Kidney capillary endothelial cell (primary cell): ENCODE results near the gene LEFTY1.
A peak's percentile ranks its signal among the peaks of the same experiment; 100 is the strongest.

Experiments used
- DNase-seq: peaks from one replicate; pipeline ENCODE4 v3.0.0-alpha.2; 2018; ENCODE audit warnings: low spot score

Gene LEFTY1

GRCh38 chr1:225871359-225872074 is 17.4 kb downstream of the LEFTY1 start:
- no peak for DNase-seq

- DNase-seq: no peak
Measured at GRCh38 chr1:225870911-225871310, 18.0 kb downstream of the LEFTY1 start.

- no peak for DNase-seq
Measured at GRCh38 chr1:225868631-225869330, 20.2 kb downstream of the LEFTY1 start.

GRCh38 chr1:225866981-225867380 is 22.0 kb downstream of the LEFTY1 start:
- DNase-seq: no peak

- peak; percentile 76 for DNase-seq
Measured at GRCh38 chr1:225866061-225866837, 22.7 kb downstream of the LEFTY1 start.

- no peak for DNase-seq
Measured at GRCh38 chr1:225865514-225865913, 23.4 kb downstream of the LEFTY1 start.

GRCh38 chr1:225863167-225863566 is 25.8 kb downstream of the LEFTY1 start:
- no peak for DNase-seq

GRCh38 chr1:225862581-225862950 is 26.4 kb downstream of the LEFTY1 start:
- no peak for DNase-seq

- no peak for DNase-seq
Measured at GRCh38 chr1:225861834-225862580, 26.9 kb downstream of the LEFTY1 start.

GRCh38 chr1:225860876-225861441 is 28.0 kb downstream of the LEFTY1 start:
- no peak for DNase-seq

- no peak for DNase-seq
Measured at GRCh38 chr1:225860107-225860506, 28.8 kb downstream of the LEFTY1 start.

- no peak for DNase-seq
Measured at GRCh38 chr1:225859151-225859550, 29.8 kb downstream of the LEFTY1 start.

- DNase-seq: no peak
Measured at GRCh38 chr1:225857256-225857655, 31.7 kb downstream of the LEFTY1 start.

GRCh38 chr1:225855503-225856300 is 33.2 kb downstream of the LEFTY1 start:
- no peak for DNase-seq

- no peak for DNase-seq
Measured at GRCh38 chr1:225853441-225853840, 35.5 kb downstream of the LEFTY1 start.

GRCh38 chr1:225852413-225853124 is 36.4 kb downstream of the LEFTY1 start:
- no peak for DNase-seq

- DNase-seq: no peak
Measured at GRCh38 chr1:225851805-225852204, 37.1 kb downstream of the LEFTY1 start.

- DNase-seq: no peak
Measured at GRCh38 chr1:225850370-225850769, 38.6 kb downstream of the LEFTY1 start.

GRCh38 chr1:225849925-225850324 is 39.0 kb downstream of the LEFTY1 start:
- no peak for DNase-seq
